22Rv1 (cell line): Measurements from ENCODE around the gene MYH10.

ENCODE experiments used
- H3K27ac ChIP-seq: fragments of 450-650 bp; 2 replicates; pipeline ENCODE4 v1.5.1; 2017
- ZFX ChIP-seq: fragments of 450-650 bp; IDR thresholded peaks from 2 replicates; pipeline ENCODE4 v1.6.1; 2017; ENCODE audit warnings: antibody characterized with exemption, borderline replicate concordance
- TF ChIP-seq, protein P1 (sequence below): fragments of 450-650 bp; IDR thresholded peaks from 2 replicates; pipeline ENCODE4 v1.5.1; 2017; ENCODE audit warnings: mild to moderate bottlenecking

MYH10 gene

DNA sequence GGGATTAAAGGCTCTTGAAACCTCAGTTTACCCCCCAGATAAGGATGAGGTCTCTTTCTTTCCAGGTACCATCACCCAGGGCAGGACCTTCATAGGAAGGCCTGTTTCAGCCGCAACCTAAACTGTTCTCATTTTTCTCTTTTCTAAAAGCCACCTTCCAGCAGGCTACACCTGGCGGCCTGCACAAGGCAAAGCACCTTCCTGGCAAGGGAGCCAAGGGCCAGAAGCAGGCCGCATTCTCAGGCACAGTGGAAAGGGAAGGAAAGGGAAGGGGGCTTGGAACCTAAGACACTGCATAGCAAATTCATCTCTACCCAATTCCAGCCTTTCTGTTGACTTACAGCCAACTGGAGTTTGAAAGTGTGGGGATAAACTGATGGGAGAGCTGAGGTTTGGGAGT is 203.7 kb downstream of the MYH10 start:
- H3K27ac ChIP-seq: no peak overlapping the region
- TF ChIP-seq ZFX: no peak
- TF ChIP-seq, protein P1, sequence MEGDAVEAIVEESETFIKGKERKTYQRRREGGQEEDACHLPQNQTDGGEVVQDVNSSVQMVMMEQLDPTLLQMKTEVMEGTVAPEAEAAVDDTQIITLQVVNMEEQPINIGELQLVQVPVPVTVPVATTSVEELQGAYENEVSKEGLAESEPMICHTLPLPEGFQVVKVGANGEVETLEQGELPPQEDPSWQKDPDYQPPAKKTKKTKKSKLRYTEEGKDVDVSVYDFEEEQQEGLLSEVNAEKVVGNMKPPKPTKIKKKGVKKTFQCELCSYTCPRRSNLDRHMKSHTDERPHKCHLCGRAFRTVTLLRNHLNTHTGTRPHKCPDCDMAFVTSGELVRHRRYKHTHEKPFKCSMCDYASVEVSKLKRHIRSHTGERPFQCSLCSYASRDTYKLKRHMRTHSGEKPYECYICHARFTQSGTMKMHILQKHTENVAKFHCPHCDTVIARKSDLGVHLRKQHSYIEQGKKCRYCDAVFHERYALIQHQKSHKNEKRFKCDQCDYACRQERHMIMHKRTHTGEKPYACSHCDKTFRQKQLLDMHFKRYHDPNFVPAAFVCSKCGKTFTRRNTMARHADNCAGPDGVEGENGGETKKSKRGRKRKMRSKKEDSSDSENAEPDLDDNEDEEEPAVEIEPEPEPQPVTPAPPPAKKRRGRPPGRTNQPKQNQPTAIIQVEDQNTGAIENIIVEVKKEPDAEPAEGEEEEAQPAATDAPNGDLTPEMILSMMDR: no peak

DNA sequence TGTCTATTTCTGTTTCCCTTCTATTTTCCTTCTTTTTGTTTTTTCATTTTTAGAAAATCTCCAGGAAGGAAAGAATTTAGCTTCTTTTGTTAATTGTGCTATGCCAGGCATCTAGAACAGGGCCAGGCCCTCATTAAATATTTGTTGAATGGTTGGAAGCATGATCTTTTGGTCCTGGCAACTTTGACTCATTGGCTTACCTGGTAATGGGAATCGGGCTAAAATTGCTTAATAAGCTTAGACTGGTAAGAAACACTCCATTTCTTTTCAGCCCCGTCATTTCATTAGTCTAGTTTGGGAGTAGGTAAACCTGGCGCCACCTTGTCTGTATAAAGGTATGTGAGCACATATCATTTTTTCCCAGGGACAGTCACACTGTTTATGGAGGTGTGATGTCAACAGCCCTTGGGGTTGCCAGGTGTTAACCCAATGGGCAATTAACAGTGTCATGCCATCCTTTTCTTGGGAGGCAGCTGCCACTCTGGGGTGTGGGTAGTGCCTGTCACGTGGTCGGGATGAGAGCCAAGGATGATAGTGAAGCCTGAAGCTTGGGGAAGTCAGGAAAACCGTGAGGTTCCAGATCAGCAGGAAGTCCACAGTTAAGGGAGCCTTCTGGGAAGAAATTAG is 204.3 kb downstream of the MYH10 start:
- no peak overlapping the region for H3K27ac ChIP-seq
- TF ChIP-seq, protein P1: no peak
- TF ChIP-seq ZFX: no peak
